PC-3 (cell line): ENCODE measurements around the gene RFX4.

Experiments
- EZH2 ChIP-seq: fragments of 300-600 bp; sonication (generic); IDR thresholded peaks from one replicate; pipeline ENCODE4 v1.6.1; 2017; ENCODE audit warnings: antibody characterized with exemption, mild to moderate bottlenecking, low read length; ENCODE audit not compliant: unreplicated experiment
- EZH2phosphoT487 ChIP-seq: fragments of 300-600 bp; sonication (generic); IDR thresholded peaks from 2 replicates; pipeline ENCODE4 v1.6.1; 2018; ENCODE audit warnings: mild to moderate bottlenecking, antibody characterized with exemption, low read length, borderline replicate concordance
- TF ChIP-seq, protein P1 (sequence below): fragments of 300-600 bp; sonication (generic); conservative IDR thresholded peaks from 2 replicates; pipeline ENCODE4 v1.5.1; 2017; ENCODE audit warnings: antibody characterized with exemption, low read depth, mild to moderate bottlenecking, low read length

- TF ChIP-seq, protein P1, sequence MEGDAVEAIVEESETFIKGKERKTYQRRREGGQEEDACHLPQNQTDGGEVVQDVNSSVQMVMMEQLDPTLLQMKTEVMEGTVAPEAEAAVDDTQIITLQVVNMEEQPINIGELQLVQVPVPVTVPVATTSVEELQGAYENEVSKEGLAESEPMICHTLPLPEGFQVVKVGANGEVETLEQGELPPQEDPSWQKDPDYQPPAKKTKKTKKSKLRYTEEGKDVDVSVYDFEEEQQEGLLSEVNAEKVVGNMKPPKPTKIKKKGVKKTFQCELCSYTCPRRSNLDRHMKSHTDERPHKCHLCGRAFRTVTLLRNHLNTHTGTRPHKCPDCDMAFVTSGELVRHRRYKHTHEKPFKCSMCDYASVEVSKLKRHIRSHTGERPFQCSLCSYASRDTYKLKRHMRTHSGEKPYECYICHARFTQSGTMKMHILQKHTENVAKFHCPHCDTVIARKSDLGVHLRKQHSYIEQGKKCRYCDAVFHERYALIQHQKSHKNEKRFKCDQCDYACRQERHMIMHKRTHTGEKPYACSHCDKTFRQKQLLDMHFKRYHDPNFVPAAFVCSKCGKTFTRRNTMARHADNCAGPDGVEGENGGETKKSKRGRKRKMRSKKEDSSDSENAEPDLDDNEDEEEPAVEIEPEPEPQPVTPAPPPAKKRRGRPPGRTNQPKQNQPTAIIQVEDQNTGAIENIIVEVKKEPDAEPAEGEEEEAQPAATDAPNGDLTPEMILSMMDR: no peak
- TF ChIP-seq EZH2 (no peak), EZH2phosphoT487 (no peak)
These were observed 139.1 kb downstream of the RFX4 start for GRCh38 chr12:106721915-106722314.
